RPMI8226 (cell line): Measurements from ENCODE around the gene NOSIP.
"Not testable (repeated sequence)": the region's sequence is repeated elsewhere in the genome, so short reads cannot be mapped to it uniquely, and the experiment has no call there.

Experiments
- DNase-seq: peaks from one replicate; pipeline ENCODE4 v3.0.0-alpha.2; 2015

NOSIP gene, protein sequence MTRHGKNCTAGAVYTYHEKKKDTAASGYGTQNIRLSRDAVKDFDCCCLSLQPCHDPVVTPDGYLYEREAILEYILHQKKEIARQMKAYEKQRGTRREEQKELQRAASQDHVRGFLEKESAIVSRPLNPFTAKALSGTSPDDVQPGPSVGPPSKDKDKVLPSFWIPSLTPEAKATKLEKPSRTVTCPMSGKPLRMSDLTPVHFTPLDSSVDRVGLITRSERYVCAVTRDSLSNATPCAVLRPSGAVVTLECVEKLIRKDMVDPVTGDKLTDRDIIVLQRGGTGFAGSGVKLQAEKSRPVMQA

DNA sequence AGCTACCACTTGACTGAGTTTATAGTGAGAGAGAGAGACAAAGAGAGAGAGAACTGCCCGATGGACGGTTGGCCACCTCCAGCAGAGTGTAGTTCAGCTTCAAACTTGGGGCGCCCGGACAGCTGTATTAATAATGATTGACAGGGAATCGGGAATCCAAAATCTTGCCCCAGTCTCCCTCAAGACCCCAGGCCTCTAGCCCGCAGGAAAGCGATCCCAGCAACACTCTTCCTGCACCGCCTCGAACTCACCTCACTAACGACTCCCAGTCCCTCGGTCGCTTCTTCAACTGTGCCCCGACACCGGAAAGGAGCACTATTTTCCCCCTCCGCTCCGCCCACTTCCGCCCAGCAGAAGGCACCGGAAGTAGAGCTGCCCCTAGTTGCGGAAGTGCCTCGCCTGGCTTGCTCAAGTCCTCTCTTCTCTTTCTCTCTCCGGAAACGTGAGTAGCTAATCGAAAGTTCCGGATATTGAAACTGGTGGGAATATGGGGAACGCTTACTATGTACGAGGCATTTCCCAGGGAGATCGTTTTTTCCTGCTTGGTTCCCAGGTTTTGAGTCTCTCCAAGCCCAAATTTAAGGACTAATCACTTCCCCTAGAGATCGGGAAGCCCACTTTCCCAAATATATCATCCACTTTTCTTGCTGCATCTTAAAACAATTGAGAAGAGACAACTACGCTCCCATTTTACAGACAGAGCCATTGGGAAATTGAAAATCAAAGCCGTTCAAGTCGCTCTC lies at the start of gene NOSIP:
TSS of gene NOSIP (minus strand) at position 293 of the 743 bp plus-strand sequence. CDS start 19,865 bp downstream, outside the sequence.
- DNase-seq: peak; percentile 95

DNA sequence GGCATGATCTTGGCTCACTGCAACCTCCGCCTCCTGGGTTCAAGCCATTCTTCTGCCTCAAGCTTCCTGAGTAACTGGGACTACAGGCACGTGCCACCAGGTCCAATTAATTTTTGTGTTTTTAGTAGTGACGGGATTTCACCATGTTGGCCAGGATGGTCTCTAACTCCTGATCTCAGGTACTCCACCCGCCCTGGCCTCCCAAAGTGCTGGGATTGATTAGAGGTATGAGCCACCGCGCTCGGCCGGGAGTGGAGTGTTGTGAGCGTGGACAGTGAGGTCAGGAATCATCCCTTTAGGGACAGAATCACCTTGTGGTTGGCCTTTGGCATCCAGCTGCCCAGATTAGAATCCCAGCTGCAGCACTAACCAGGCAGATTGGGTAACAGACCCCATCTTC lies 49.3 kb upstream of the NOSIP start:
- DNase-seq: no peak

DNA sequence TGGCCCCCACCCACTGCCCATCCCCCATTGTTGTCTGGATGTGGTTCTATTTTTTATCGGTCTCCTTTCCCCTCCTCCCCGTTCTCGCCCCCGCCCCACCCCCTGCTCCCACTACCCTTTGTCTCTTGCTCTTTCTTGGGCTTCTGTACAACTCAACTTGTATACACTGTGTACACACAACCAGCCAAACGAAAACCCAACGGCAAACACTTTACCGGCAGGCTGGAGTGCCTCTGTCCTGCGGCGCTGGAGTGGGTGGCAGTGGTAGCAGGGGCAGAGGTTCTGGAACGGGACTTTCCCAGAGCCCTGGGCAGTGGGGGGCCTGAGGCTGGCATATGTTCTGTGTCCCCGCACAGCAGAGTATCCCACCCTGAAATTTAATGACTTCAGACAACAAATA lies 45.9 kb upstream of the NOSIP start:
- no peak for DNase-seq

DNA sequence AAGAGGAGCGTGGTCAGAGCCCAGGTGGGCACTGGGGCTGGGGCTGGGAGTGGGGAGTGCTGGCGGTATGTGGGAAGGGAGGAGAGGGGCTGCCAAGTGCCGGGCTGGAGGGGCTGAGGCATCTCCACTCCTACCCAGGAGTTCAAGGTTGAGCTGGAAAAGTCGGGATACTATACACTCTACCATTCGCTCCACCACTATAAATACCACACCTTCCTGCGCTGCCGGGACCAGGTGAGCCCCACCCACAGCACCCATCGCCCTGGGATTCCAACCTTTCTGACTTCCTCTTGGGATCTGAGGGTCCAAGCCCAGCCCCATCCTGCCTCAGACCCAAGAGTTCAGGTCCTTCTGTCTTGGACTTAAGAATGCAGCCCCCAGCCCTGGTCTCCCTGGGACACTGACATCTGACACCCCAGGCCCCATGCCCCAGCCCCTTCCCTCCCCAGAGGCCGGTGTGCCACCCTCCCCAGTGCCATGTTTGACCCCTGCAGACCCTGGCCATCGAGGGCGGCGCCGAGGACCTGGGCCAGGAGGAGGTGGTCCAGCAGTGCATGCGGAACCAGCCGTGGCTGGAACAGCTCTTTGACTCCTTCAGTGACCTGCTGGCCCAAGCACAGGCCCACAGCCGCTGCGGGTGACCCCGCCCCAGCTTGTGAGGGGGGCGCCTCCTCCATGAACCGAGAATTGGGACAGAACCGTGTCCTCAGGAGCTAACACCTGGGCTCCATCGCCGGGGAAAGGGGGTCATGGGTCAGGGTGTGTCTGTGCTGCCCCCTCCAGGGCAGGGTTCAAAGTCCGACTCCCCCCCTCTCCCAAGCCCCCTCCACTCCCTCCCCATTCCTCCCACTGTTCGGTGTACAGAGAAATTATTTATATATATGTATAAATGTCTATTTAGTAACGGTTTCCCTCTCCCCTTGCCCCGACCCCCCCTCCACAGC lies 44.9 kb upstream of the NOSIP start:
- DNase-seq: no peak

DNA sequence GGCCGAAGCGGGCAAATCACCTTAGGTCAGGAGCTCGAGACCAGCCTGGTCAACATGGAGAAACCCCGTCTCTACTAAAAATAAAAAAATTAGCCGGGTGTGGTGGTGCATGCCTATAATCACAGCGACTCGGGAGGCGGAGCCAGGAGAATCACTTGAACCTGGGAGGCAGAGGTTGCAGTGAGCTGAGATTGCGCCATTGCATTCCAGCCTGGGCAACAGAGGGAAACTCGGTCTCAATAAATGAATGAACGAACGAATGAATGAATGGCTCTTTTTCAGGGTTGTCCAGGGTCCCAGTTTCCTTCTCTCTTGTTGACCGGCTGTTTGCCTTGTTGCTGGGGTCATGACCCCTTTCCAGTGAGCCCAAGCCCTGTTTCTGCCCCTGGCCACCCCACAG lies 37.5 kb upstream of the NOSIP start:
- DNase-seq: not testable (repeated sequence)

DNA sequence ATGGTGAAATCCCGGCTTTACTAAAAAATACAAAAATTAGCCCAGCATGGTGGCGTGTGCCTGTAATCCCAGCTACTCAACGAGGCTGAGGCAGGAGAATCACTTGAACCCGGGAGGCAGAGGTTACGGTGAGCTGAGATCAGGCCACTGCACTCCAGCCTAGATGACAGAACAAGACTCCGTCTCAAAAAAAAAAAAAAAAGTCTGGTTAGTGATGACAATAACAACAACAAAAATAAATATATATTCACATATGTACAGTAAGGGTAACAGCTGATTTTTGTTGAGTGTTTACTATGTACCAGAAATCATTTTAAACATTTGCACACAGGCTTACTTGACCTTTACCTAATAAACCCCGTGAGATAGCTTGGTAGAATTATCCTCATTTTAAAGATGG lies 36.6 kb upstream of the NOSIP start:
- no peak for DNase-seq

DNA sequence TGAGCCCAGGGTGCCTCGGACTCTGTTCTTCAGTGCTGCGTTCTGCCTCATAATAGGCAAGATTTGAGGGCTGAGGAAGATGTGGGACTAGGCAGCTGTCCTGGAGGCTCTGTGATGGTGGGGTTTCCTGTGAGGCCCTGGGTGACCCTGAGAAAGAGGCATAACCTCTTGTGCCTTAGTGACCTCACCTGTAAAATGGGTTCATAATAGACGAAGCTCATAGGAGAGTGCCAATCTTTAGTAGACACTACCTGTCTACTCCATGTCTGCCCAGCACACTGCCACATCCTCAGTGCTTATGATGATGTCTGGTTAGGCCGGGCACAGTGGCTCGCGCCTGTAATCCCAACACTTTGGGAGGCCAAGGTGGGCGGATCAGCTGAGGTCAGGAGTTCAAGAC lies 36.2 kb upstream of the NOSIP start:
- DNase-seq: no peak

DNA sequence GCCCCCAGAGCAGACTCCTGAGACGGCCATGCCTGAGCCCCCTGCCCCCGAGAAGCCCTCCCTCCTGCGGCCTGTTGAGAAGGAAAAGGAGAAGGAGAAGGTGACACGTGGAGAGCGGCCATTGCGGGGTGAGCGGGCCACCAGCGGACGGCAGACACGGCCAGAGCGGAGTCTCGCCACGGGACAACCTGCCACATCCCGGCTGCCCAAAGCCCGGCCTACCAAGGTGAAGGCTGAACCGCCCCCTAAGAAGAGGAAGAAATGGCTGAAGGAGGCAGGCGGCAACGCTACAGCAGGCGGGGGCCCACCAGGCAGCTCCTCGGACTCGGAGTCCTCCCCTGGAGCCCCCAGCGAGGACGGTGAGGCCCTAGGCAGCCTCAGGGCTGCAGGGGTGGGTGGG lies 35.5 kb upstream of the NOSIP start:
- no peak for DNase-seq

DNA sequence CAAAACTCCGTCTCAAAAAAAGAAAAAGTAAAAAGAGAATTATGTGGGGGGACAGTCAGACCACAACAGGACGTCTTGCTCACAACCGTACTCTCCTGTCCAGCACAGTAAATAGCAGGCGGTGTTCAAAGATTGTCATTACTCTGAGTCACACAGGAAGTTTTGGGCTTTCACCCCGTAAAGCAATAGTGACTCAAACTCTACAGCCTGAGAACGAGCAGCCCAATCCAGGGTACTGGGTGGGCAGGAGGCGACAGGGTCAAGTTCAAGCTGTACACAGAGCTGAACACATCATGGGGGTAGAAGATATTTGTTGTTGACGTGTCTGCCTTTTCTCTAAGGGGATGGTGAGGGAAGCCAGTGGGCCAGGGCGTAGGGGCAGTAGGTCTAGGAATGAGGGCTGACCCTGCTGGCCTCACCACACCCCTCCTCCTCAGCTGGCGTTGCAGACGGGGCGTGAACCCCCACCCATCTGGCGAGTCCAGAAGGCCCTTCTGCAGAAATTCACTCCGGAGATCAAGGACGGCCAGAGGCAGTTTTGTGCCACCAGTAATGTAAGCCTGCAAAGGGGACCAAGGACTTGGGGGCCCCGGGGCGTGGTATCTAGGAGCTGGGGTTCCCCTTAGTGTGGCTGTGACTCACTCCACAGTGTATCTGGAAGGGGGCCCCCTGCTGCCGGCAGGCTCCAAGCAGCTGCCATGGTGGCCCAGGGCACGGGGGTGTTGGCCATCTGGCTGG lies 33.9 kb upstream of the NOSIP start:
- DNase-seq: no peak

DNA sequence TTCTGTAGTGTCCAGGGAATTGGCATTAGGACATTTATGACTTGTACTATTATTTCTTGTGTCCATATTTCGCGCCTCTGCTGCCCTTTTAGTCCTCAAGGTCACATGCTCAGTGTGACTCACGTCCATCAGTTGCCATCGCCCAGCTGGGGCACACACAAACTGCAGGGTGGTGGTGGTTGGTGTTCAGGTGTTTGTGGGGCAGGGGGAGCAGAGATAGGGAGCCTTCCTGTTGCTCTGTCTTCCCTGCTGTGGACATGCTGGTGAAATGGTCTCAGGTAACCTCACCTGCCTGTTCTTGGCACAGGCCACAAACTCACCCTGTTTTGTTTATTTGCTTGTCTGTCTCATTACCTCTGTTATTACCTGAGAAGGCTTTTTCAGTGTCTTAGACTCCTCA lies 33.0 kb upstream of the NOSIP start:
- DNase-seq: no peak

DNA sequence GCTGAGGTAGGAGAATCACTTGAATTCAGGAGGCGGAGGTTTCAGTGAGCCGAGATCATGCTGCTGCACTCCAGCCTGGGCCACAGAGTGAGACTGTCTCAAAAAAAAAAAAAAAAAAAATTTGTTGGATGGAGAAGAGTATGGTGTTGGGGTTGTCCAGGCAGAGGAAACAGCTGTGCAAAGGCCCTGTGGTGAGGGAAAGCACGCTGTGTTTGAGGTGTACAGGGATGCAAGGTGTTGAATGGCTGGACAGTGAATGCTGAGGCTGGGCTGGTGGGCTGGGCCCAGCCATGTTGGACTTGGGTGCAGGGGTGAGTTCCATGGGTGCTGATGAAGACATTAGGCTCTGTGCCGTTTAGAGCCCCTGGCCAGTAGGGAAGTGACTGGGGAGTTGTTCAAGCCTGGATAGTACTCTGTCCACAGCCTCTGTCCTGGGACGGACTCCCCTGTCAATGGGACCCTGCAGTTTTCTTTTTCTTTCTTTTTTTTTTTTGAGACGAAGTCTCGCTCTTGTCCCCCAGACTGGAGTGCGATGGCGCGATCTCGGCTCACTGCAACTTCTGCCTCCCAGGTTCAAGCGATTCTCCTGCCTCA lies 29.2 kb upstream of the NOSIP start:
- DNase-seq: no peak

DNA sequence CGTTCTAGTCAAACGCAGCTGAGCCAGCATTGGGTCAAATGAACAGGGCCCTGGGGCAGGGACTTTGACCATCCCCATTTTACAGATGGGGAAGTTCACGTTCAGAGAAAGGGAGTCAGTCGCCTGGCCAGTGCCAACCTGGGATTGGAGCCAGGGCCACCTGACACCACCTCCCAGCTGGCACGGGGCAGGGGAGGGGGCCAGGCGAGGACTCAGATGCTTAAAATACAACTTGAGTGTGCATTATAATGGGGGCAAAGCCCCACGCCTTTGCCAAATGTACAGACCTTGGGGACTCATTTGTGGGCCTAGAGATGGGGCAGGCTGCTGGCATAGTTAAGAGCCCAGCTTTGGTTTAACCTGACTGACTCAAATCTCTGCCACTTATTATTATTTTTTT lies 25.2 kb upstream of the NOSIP start:
- DNase-seq: no peak

DNA sequence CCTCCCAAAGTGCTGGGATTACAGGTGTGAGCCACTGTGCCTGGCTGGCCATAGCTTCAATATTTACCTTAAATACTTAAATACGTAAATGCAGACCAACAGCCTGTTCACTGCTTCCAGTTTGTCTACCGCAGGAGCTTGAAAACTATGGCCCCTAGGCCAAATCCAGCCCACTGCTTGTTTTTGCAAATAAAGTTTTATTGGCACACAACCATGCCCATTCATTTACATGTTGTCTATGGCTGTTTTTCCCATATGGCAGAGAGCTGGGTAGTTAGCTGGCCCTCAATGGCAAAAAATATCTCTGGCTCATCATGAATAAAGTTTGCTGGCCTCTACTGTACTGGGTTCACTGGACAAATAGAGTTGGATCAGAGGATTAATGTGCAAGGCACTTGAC lies 22.4 kb upstream of the NOSIP start:
- DNase-seq: no peak

DNA sequence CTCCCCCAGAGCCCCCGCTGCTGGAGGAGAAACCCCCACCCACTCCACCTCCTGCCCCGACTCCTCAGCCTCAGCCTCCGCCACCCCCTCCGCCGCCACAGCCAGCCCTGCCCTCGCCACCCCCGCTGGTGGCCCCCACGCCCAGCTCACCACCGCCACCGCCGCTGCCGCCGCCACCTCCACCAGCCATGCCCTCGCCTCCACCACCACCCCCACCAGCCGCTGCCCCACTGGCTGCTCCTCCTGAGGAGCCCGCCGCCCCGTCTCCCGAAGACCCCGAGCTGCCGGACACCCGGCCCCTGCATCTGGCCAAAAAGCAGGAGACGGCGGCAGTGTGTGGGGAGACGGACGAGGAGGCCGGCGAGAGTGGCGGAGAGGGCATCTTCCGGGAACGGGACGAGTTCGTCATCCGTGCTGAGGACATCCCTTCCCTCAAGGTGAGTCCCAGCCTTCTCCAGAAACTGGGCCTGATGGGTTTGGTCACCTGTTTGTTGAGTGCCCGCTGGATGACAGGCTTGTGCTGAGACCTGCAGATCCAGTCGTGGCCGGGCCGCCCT lies 21.2 kb upstream of the NOSIP start:
- no peak for DNase-seq

DNA sequence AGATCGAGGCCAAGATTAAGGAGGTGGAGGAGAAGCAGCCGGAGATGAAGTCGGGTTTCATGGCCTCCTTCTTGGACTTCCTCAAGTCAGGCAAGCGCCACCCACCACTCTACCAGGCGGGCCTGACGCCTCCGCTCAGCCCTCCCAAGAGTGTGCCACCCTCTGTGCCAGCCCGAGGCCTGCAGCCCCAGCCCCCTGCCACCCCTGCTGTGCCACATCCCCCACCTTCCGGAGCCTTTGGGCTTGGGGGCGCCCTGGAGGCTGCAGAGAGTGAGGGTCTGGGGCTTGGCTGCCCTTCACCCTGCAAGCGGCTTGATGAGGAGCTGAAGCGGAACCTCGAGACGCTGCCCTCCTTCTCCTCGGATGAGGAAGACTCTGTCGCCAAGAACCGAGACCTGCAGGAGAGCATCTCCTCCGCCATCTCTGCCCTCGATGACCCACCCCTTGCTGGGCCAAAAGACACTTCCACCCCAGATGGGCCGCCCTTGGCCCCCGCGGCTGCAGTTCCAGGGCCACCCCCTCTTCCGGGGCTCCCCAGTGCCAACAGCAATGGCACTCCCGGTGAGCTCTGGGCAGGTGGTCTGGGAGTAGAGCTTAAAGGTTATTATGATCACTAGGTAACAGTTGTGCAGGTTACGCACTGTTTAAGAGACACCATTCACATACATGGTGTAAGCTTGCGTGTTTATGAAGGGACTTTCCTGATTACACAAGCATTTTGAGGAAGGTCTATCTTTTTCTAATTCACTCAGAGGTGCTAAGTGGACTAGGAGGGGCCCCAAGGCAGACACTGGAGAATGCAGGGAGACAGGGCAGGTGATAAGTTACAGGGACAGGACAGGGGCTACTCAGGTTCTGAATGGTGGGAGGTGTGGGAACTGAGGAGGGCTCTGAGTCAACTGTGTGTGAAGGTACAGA lies 19.3 kb upstream of the NOSIP start:
- no peak for DNase-seq

DNA sequence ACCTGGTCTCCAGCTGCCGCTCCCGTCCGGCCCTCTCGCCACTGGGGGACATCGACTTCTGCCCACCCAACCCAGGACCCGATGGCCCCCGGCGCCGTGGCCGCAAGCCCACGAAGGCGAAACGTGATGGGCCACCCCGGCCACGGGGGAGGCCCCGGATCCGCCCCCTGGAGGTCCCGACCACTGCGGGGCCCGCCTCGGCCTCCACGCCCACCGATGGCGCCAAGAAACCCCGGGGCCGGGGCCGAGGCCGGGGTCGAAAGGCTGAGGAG lies 17.3 kb upstream of the NOSIP start:
- no peak for DNase-seq

DNA sequence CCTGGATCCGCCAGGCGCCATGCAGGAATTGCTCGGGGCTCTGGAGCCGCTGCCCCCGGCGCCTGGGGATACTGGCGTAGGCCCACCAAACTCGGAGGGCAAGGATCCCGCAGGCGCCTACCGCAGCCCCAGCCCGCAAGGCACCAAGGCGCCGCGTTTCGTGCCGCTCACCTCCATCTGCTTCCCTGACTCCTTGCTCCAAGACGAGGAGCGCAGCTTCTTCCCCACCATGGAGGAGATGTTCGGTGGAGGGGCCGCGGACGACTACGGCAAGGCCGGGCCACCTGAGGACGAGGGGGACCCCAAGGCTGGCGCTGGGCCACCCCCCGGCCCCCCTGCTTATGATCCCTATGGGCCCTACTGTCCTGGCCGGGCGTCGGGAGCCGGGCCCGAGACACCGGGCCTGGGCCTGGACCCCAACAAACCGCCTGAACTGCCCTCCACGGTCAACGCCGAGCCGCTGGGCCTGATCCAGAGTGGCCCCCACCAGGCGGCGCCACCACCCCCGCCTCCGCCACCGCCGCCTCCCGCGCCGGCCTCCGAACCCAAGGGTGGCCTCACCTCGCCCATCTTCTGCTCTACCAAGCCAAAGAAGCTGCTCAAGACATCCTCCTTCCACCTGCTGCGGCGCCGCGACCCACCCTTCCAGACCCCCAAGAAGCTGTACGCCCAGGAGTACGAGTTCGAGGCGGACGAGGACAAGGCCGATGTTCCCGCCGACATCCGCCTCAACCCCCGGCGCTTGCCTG lies 16.8 kb upstream of the NOSIP start:
- DNase-seq: no peak

DNA sequence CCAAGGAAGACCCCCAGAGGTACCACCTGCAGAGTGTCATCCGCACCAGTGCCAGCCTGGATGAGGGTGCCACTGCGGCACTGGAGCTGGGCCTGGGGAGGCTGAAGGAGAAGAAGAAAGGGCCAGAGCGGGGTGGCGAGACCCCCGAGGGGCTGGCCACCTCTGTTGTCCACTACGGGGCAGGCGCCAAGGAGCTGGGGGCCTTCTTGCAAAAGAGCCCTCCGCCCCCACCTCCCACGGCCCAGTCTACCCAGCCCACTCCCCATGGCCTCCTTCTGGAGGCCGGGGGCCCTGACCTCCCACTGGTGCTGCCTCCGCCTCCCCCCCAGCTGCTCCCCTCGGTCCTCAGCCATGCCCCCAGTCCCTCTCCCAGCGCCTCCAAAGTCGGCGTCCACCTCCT lies 16.1 kb upstream of the NOSIP start:
- no peak for DNase-seq

DNA sequence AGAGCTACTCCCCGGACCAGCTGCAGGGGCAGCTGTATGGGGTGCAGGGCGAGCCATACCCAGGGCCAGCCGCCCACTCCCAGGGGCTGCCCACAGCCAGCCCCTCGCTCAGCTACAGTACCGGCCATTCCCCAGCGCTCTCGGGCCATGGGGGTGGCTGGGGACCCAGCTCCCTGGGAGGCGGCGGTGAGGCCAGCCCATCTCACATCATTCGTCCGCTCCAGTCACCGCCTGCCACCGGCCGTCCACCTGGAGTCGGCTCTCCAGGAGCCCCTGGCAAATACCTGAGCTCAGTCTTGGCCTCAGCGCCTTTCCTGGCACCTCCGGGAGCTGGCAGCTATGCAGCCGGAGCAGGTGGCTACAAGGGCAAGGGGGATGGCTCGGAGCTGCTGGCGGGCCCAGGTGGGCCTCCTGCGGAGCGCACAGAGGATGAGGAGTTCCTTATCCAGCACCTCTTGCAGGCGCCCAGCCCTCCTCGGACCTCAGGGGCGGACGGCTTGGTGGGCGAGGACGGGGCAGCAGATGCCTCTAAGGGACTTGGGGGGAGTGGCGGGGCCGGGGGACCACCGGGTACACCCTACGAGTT lies 15.6 kb upstream of the NOSIP start:
- DNase-seq: no peak
